SK-N-SH (cell line): Measurements from ENCODE around the gene RAB17.

Experiments
- CTCF ChIP-seq: fragments of 200-600 bp; sonication (generic); IDR thresholded peaks from 2 replicates; pipeline ENCODE4 v1.6.1; 2017; ENCODE audit warnings: antibody characterized with exemption, mild to moderate bottlenecking, moderate library complexity
- FOSL2 ChIP-seq: IDR thresholded peaks from 2 replicates; pipeline ENCODE4 v1.4.0; 2012; ENCODE audit warnings: low read depth, mild to moderate bottlenecking, moderate library complexity, borderline replicate concordance
- YY1 ChIP-seq: IDR thresholded peaks from 2 replicates; pipeline ENCODE4 v1.4.0; 2012; ENCODE audit warnings: low read depth, mild to moderate bottlenecking
- TF ChIP-seq, protein P1 (sequence below): fragments of 150-350 bp; IDR thresholded peaks from 2 replicates; pipeline ENCODE4 v1.6.1; 2016; ENCODE audit warnings: mild to moderate bottlenecking, low read depth, low read length
- TF ChIP-seq, protein P2 (sequence below): IDR thresholded peaks from 2 replicates; pipeline ENCODE4 v1.6.1; 2012; ENCODE audit warnings: mild to moderate bottlenecking, low read depth, low read length, moderate library complexity

DNA sequence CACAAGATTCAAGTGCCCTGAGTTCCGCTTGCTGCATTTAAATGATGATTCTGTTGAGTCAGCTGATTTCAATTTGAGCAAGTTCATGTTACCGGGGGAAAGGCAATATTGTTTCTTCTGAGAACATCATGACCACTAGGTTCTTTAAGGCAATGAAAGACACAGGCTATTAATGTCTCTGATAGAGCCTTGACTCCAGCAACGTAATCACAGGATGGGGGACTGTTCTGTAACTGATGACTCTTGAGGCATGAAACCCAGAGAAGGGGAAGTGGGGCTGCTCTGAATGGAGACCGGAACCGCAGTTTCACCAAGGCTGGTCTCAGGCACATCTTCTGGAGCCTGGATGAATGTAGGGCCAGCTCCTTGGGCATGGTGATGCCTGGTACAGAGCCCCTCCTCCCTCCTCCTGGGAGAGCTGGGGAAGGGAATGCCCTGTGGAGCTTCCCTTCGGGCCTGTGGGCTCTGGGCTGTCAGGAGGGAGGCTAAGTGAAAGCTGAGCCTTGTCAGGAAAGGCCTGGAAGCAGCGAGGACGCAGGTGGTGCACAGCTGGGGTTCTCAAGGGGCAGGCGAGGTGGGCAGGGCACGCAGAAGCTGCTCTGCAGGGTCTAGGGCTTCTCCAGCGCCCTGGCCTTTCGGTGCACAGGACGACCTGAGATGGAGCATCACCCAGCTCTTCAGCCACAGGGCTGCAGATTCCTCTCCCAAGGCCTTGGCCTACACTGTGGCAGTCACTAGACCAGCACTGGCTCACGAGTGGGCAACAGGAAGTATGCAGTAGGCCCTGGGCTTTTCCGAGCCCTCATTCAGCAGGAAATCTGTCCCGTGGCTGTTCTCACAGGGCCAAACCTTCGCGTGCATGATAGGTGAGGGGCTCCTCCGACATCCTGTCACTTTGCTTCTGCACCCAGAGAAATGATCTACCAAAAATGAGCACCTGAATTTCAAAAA, 60.8 kb downstream of the RAB17 start:
- TF ChIP-seq, protein P1, sequence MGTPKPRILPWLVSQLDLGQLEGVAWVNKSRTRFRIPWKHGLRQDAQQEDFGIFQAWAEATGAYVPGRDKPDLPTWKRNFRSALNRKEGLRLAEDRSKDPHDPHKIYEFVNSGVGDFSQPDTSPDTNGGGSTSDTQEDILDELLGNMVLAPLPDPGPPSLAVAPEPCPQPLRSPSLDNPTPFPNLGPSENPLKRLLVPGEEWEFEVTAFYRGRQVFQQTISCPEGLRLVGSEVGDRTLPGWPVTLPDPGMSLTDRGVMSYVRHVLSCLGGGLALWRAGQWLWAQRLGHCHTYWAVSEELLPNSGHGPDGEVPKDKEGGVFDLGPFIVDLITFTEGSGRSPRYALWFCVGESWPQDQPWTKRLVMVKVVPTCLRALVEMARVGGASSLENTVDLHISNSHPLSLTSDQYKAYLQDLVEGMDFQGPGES: no peak
- TF ChIP-seq FOSL2 (no peak), YY1 (no peak), CTCF (no peak)
- TF ChIP-seq, protein P2, sequence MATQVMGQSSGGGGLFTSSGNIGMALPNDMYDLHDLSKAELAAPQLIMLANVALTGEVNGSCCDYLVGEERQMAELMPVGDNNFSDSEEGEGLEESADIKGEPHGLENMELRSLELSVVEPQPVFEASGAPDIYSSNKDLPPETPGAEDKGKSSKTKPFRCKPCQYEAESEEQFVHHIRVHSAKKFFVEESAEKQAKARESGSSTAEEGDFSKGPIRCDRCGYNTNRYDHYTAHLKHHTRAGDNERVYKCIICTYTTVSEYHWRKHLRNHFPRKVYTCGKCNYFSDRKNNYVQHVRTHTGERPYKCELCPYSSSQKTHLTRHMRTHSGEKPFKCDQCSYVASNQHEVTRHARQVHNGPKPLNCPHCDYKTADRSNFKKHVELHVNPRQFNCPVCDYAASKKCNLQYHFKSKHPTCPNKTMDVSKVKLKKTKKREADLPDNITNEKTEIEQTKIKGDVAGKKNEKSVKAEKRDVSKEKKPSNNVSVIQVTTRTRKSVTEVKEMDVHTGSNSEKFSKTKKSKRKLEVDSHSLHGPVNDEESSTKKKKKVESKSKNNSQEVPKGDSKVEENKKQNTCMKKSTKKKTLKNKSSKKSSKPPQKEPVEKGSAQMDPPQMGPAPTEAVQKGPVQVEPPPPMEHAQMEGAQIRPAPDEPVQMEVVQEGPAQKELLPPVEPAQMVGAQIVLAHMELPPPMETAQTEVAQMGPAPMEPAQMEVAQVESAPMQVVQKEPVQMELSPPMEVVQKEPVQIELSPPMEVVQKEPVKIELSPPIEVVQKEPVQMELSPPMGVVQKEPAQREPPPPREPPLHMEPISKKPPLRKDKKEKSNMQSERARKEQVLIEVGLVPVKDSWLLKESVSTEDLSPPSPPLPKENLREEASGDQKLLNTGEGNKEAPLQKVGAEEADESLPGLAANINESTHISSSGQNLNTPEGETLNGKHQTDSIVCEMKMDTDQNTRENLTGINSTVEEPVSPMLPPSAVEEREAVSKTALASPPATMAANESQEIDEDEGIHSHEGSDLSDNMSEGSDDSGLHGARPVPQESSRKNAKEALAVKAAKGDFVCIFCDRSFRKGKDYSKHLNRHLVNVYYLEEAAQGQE: no peak
